HG03159 (cell line): ENCODE data around the gene IL10RB.
"Not testable (repeated sequence)": the region's sequence is repeated elsewhere in the genome, so short reads cannot be mapped to it uniquely, and the experiment has no call there.

Source experiments
- ATAC-seq: cut with Tn5 transposase; IDR thresholded peaks from one replicate; pipeline ENCODE4 v1.9.1; 2021; ENCODE audit warnings: mild to moderate bottlenecking, moderate library complexity; ENCODE audit not compliant: unreplicated experiment

Gene IL10RB

DNA sequence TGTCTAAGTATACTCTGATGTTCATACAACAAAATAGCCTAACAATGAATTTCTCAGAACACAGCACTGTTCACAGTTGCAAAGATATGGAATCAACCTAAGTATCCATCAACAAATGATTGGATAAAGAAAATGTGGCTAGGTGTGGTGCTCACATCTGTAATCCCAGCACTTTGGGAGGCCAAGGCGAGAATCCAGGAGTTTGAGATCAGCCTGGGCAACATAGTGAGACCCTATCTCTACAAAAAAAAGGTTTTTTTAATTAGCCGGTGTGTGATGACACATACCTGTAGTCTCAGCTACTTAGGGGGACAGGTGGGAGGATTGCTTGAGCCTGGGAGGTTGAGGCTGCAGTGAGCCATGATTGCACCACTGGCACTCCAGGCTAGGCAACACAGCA lies 25.8 kb upstream of the IL10RB start:
- no peak for ATAC-seq

- no peak for ATAC-seq
These were observed 24.3 kb upstream of the IL10RB start for GRCh38 chr21:33241846-33242245.

DNA sequence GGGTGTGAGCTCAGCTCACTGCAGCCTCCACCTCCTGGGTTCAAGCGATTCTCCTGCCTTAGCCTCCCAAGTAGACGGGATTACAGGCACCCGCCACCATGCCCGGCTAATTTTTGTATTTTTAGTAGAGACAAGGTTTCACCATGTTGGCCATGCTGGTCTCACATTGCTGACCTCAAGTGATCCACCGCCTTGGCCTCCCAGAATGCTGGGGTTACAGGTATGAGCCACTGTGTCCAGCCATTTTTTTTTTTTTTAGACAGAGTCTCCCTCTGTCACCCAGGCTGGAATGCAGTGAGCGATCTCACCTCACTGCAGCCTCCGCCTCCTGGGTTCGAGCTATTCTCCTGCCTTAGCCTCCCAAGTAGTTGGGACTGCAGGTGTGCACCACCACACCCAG lies 23.3 kb upstream of the IL10RB start:
- ATAC-seq: not testable (repeated sequence)

- no peak for ATAC-seq
These were observed 21.9 kb upstream of the IL10RB start for GRCh38 chr21:33244082-33244778.

DNA sequence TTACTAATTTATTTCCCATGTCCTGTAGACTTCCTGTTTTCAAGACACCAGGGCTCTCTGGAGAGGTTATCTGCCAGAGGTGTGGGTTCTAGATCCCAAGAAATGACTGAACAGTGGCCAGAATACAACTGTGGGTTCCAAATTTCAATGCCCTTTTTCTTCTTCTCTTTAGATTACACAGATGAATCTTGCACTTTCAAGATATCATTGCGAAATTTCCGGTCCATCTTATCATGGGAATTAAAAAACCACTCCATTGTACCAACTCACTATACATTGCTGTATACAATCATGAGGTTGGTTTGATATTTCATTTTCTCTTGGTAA lies 21.4 kb upstream of the IL10RB start:
- no peak for ATAC-seq

GRCh38 chr21:33245289-33245918 lies 20.8 kb upstream of the IL10RB start:
- ATAC-seq: no peak

DNA sequence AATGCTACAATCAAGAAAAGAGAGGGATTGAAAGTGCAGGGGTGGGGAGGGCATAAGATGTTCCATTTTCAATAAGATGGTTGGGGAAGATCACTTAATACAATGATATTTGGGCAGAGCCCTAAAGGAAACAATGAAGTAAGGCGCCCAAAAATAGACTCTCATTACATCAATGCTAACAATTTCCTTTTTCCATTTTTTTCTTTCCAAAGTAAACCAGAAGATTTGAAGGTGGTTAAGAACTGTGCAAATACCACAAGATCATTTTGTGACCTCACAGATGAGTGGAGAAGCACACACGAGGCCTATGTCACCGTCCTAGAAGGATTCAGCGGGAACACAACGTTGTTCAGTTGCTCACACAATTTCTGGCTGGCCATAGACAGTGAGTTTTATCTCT lies 19.7 kb upstream of the IL10RB start:
- no peak for ATAC-seq

- no peak for ATAC-seq
These were observed 19.2 kb upstream of the IL10RB start for GRCh38 chr21:33246963-33247362.

GRCh38 chr21:33247599-33247998 lies 18.6 kb upstream of the IL10RB start:
- no peak for ATAC-seq

GRCh38 chr21:33249331-33250002 lies 16.7 kb upstream of the IL10RB start:
- no peak for ATAC-seq

DNA sequence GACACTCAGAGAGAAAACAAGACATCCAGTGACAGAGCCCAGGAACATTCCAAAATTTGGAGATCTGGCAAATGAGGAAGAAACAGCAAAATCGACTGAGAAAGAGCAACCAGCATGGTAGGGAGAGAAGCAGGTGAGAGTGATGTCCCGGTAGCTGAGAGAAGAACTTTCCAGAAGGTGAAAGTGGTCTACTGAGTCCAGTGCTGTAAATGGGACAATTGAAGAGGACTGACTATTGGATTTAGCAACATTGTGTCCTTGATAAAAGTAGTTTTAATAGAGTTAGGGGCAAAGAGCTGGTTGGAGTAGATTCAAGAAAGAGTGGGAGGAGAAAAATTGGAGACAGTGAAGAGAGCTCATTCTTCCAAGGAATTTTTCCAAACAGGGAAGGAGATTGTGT lies 15.0 kb upstream of the IL10RB start:
- ATAC-seq: no peak

GRCh38 chr21:33253382-33253781 lies 12.8 kb upstream of the IL10RB start:
- not testable (repeated sequence) for ATAC-seq

DNA sequence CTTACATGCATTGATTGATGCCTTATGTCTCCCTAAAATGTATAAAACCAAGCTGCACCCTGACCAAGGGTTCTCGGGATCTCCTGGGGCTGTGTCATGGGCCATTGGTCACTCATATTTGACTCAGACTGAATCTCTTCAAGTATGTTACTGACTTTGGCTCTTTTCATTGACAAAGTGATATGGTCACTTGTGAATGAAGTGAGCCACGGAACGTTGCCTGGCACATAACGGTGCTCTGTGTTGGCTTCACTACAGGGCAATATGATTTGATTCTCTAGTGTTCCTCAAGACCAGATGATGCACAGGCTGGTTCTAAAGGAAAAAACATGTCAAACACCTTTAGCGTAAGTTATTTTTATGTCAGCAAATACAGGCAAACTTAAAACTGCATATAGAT lies 11.4 kb upstream of the IL10RB start:
- no peak for ATAC-seq

DNA sequence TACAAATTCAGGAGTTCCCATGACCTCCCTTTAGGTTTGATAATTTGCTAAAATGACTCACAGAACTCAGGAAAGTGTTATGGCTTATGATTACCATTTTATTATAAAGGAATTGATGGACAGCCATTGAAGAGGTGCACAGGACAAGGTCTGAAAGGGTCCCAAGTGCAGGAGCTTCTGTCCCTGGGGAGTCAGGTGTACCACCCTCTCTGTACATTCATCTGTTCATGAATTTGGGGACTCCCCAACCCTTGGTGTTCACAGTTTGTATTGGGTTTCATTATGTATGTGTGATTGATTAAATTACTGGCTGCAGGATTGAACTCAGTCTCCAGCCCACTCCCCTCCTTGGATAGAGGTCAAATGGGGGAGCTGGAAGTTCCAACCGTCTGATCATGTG lies 10.8 kb upstream of the IL10RB start:
- ATAC-seq: no peak

DNA sequence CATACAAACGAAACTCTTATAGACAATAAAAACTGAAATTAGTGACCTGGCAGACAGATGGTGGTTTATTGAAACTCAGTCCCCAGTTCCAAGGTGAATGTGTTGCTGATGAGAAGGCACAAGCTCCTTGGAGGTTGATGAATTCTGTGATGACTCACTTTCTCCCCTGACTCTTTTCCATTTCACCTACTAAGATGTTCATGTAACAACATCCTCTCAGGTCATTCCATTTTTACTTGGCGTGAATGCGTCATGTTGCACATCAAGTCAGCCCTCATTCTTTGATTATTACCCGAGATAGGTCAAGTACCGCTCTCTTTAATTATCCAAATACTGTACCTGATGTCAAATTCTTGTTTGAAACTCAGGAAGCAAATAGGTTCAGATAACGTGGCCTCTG lies 10.1 kb upstream of the IL10RB start:
- no peak for ATAC-seq

DNA sequence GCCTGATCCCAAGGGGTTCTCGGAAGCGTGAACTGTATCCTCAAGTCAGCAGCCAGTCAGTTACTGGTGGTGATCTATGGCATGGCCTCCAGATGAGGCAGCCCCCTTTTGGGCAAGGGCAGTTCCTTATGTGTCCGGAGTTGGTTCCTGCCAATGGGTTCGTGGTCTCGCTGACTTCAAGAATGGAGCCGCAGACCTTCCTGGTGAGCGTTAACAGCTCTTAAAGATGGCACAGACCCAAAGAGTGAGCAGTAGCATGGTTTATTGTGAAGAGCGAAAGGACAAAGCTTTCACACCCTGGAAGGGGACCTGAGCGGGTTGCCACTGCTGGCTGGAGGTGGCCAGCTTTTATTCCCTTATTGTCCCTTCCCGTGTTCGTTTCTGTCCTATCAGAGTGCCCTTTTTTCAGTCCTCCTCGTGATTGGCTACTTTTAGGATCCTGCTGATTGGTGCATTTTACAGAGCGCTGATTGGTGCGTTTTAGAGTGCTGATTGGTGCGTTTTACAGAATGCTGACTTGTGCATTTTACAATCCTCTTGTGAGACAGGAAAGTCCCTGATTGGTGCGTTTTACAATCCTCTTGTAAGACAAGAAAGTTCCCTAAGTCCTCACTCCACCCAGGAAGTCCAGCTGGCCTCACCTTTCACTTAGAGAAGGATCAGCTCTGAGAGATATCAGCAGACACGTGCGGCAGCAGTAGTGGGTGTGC lies 8.9 kb upstream of the IL10RB start:
- ATAC-seq: no peak

- ATAC-seq: no peak
These were observed 7.7 kb upstream of the IL10RB start for GRCh38 chr21:33258475-33258874.

GRCh38 chr21:33259428-33259827 lies 6.7 kb upstream of the IL10RB start:
- no peak for ATAC-seq

DNA sequence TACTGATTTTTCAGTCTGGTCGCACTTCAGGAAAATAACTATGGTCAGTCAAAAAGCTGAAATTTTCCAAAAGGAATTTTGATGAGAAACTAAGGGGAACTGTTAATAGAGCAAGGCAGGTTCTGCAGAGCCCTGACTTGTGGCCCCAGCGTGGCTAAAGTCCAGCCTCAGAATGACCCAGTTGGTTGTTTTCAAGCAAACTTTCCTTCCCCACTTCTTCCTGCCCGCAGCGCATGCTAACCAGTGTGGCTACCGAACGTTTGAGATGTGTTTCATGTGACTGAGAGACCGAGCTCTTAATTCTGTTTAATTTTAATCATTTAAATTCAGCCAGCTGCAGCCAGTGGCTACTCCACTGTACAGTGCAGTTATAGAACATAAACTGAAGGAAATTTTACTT lies 6.2 kb upstream of the IL10RB start:
- no peak for ATAC-seq

GRCh38 chr21:33261635-33262034 lies 4.5 kb upstream of the IL10RB start:
- no peak for ATAC-seq

DNA sequence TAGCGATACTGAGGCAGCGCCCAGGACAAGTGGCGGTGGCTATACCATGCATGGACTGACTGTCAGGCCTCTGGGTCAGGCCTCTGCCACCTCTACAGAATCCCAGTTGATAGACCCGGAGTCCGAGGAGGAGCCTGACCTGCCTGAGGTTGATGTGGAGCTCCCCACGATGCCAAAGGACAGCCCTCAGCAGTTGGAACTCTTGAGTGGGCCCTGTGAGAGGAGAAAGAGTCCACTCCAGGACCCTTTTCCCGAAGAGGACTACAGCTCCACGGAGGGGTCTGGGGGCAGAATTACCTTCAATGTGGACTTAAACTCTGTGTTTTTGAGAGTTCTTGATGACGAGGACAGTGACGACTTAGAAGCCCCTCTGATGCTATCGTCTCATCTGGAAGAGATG lies 3.2 kb upstream of the IL10RB start:
- no peak for ATAC-seq

DNA sequence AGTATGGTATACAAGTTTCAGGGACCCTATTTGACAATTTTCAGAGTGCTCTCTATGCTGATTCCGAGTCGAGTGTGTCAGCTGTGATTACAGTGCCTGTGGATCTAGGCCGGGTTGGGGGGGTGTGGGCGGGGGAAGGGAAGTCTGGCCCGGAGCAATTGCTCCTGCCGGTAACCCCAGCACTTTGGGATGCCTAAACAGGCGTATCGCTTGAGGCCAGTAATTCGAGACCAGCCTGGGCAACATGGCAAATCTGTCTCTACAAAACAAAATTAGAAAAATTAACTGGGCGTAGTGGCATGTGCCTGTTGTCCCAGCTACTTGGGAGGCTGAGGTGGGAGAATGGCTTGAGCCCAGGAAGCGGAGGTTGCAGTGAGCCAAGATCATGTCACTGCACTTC lies 1.6 kb upstream of the IL10RB start:
- ATAC-seq: no peak
